H1 (cell line): ENCODE measurements around the gene KHDRBS1. TPM values are rescaled to one million over a fixed set of nuclear protein-coding genes. Genes with fewer than 3 reads are reported as not detected.

Experiments
- CHD7 ChIP-seq: fragments of 300-600 bp; sonication (generic); IDR thresholded peaks from 2 replicates; pipeline ENCODE4 v1.7.1; 2012; ENCODE audit warnings: low read length, moderate library complexity, mild to moderate bottlenecking, inconsistent platforms; ENCODE audit not compliant: insufficient replicate concordance
- CTBP2 ChIP-seq: IDR thresholded peaks from 2 replicates; pipeline ENCODE4 v1.7.0; 2011; ENCODE audit warnings: borderline replicate concordance, mild to moderate bottlenecking, moderate library complexity, mixed read lengths, low read length; ENCODE audit not compliant: insufficient read depth, insufficient read length
- NRF1 ChIP-seq: IDR thresholded peaks from 2 replicates; pipeline ENCODE4 v1.6.1; 2011; ENCODE audit warnings: mild to moderate bottlenecking, low read depth, low read length, improper control_type of control experiment
- TCF12 ChIP-seq: IDR thresholded peaks from 2 replicates; pipeline ENCODE4 v1.6.1; 2011; ENCODE audit warnings: low read depth, mild to moderate bottlenecking, low read length
- polyA plus RNA-seq, 7 experiments: library from polyadenylated mRNA; depleted of rRNA in 3 of 7; stranded (reverse) in 5 of 7; unstranded in 2 of 7; fragments of >200 nt in 5 of 7; fragments of 200-250 nt in 2 of 7; gene quantifications; 1 replicate in 5 of 7; 2 replicates in 1 of 7; 4 replicates in 1 of 7; pipeline versions ENCODE4 v1.2.1 to v1.2.3, GENCODE V29; 2011 to 2013; ENCODE audit warnings: missing spikeins in 2 of 7, mixed read lengths in 2 of 7
- total RNA-seq: library from RNA; stranded (reverse); fragmentation: NEBNext Ultra II Directional; extraction: Animal tissue kit (Norgen Biotek cat#: 25700); gene quantifications from 2 replicates; pipeline ENCODE4 v1.2.1, GENCODE V29; 2021

KHDRBS1 gene
- total and polyA plus RNA-seq, 2 of the 8 experiments (the other 6 are each of a cell fraction or from before 2014, with no cell fraction given) = 53.8 to 284 TPM

GRCh38 chr1:32048440-32048839 lies 34.8 kb downstream of the KHDRBS1 start (continued):
- no peak for TF ChIP-seq CHD7
- TF ChIP-seq NRF1 = no peak
- no peak for TF ChIP-seq CTBP2
- no peak for TF ChIP-seq TCF12
- TF ChIP-seq, all 59 proteins: peak for 0
